ENCODE results near the gene C14orf132.

- TF ChIP-seq CTCF (IDR thresholded peaks at IDR 0.05; ENCODE audit: borderline replicate concordance, extremely low read depth, low read length, poor library complexity, severe bottlenecking) (no peak), EZH2 (IDR thresholded peaks at IDR 0.05; ENCODE audit: borderline replicate concordance, low read depth, low read length, severe bottlenecking) (no peak)
Observed at GRCh38 chr14:96058576-96059200, 19.5 kb downstream of the C14orf132 start.
